ENCODE measurements around the gene PBX3.

Gene PBX3

GRCh38 chr9:126000256-126000655, 253.1 kb downstream of the PBX3 start:
- H3F3A ChIP-seq (ENCODE audit: low read depth) = no peaks in the 10 kb centered on the region
- no peaks in the 10 kb centered on the region for H3K4me1 ChIP-seq (ENCODE audit: insufficient read depth, low read length, poor library complexity, severe bottlenecking)
- no peaks in the 10 kb centered on the region for H3K79me2 ChIP-seq (ENCODE audit: insufficient read depth, low read length)
- H2AFZ ChIP-seq (ENCODE audit: low read length) = no peak overlapping the region
- H3K27me3 ChIP-seq (ENCODE audit: insufficient read depth, low read length, poor library complexity, severe bottlenecking) = no peaks in the 10 kb centered on the region
- no peak overlapping the region for H3K4me2 ChIP-seq (ENCODE audit: low read depth, low read length, poor library complexity, severe bottlenecking)
- H3K9ac ChIP-seq (ENCODE audit: low read depth, low read length, poor library complexity, severe bottlenecking) = no peak overlapping the region
- H4K20me1 ChIP-seq (ENCODE audit: insufficient read depth, low read length, poor library complexity, severe bottlenecking) = no peaks in the 10 kb centered on the region
- no peaks in the 10 kb centered on the region for H3K9me2 ChIP-seq (replicated peaks; ENCODE audit: low read depth, low read length)
- H3K4me3 ChIP-seq (ENCODE audit: low read length, poor library complexity, severe bottlenecking) = no peak overlapping the region
- H3K36me3 ChIP-seq (ENCODE audit: insufficient read depth, low read length) = no peaks in the 10 kb centered on the region
- TF ChIP-seq CTCF (conservative IDR thresholded peaks at IDR 0.05; ENCODE audit: low read length) (no peak), EZH2phosphoT487 (IDR thresholded peaks at IDR 0.05; ENCODE audit: borderline replicate concordance) (no peak)
- H3K9me3 ChIP-seq (ENCODE audit: insufficient read depth, low read depth, low read length) = no peaks in the 10 kb centered on the region

GRCh38 chr9:126000731-126001580, 253.8 kb downstream of the PBX3 start:
- H2AFZ ChIP-seq (ENCODE audit: low read length) = no peak overlapping the region
- no peak for TF ChIP-seq EZH2phosphoT487 (IDR thresholded peaks at IDR 0.05; ENCODE audit: borderline replicate concordance)
- TF ChIP-seq CTCF (conservative IDR thresholded peaks at IDR 0.05; ENCODE audit: low read length) = no peak
- no peaks in the 10 kb centered on the region for H3F3A ChIP-seq (ENCODE audit: low read depth)
- H3K9me3 ChIP-seq (ENCODE audit: insufficient read depth, low read depth, low read length) = no peaks in the 10 kb centered on the region
- H3K27me3 ChIP-seq (ENCODE audit: insufficient read depth, low read length, poor library complexity, severe bottlenecking) = no peaks in the 10 kb centered on the region
- H4K20me1 ChIP-seq (ENCODE audit: insufficient read depth, low read length, poor library complexity, severe bottlenecking) = no peaks in the 10 kb centered on the region
- H3K36me3 ChIP-seq (ENCODE audit: insufficient read depth, low read length) = no peaks in the 10 kb centered on the region
- H3K9ac ChIP-seq (ENCODE audit: low read depth, low read length, poor library complexity, severe bottlenecking) = no peak overlapping the region
- no peaks in the 10 kb centered on the region for H3K4me1 ChIP-seq (ENCODE audit: insufficient read depth, low read length, poor library complexity, severe bottlenecking)
- no peaks in the 10 kb centered on the region for H3K9me2 ChIP-seq (replicated peaks; ENCODE audit: low read depth, low read length)
- no peaks in the 10 kb centered on the region for H3K79me2 ChIP-seq (ENCODE audit: insufficient read depth, low read length)
- H3K4me3 ChIP-seq (ENCODE audit: low read length, poor library complexity, severe bottlenecking) = no peak overlapping the region
- H3K4me2 ChIP-seq (ENCODE audit: low read depth, low read length, poor library complexity, severe bottlenecking) = no peak overlapping the region

- Histone ChIP-seq H3K9me2 (replicated peaks; ENCODE audit: low read depth, low read length) (no peaks in the 10 kb centered on the region), H3K9me3 (ENCODE audit: insufficient read depth, low read depth, low read length) (no peaks in the 10 kb centered on the region; the same call in 1 of the 2 replicates), H3F3A (ENCODE audit: low read depth) (no peaks in the 10 kb centered on the region), H3K79me2 (ENCODE audit: insufficient read depth, low read length) (no peaks in the 10 kb centered on the region), H3K36me3 (ENCODE audit: insufficient read depth, low read length) (no peaks in the 10 kb centered on the region), H3K9ac (ENCODE audit: low read depth, low read length, poor library complexity, severe bottlenecking) (no peak overlapping the region), H2AFZ (ENCODE audit: low read length) (no peak overlapping the region), H3K4me1 (ENCODE audit: insufficient read depth, low read length, poor library complexity, severe bottlenecking) (no peaks in the 10 kb centered on the region), H3K27me3 (ENCODE audit: insufficient read depth, low read length, poor library complexity, severe bottlenecking) (no peaks in the 10 kb centered on the region), H4K20me1 (ENCODE audit: insufficient read depth, low read length, poor library complexity, severe bottlenecking) (no peaks in the 10 kb centered on the region), H3K4me2 (ENCODE audit: low read depth, low read length, poor library complexity, severe bottlenecking) (no peak overlapping the region), H3K4me3 (ENCODE audit: low read length, poor library complexity, severe bottlenecking) (no peak overlapping the region)
- no peak for TF ChIP-seq CTCF (conservative IDR thresholded peaks at IDR 0.05; ENCODE audit: low read length)
- no peak for TF ChIP-seq EZH2phosphoT487 (IDR thresholded peaks at IDR 0.05; ENCODE audit: borderline replicate concordance)
These were observed 254.5 kb downstream of the PBX3 start for GRCh38 chr9:126001581-126002225.
